ENCODE results near the gene GFOD2. TPM values are rescaled to one million over a fixed set of nuclear protein-coding genes. Genes with fewer than 3 reads are reported as not detected.

The GFOD2 gene
- total RNA-seq, 1 donor from 2014 or later = 33.8 TPM

- ATAC-seq (peak; percentile 64), DNase-seq (ENCODE audit: low spot score) (peak; percentile 92)
Measured at GRCh38 chr16:67673712-67674580, 45.2 kb downstream of the GFOD2 start.

- DNase-seq (ENCODE audit: low spot score) (peak; percentile 77), ATAC-seq (peak; percentile 50)
Measured at GRCh38 chr16:67672739-67673662, 46.1 kb downstream of the GFOD2 start.

- DNase-seq (ENCODE audit: low spot score) = peak; percentile 76
- ATAC-seq = peak; percentile 19
Measured at GRCh38 chr16:67672306-67672705, 46.8 kb downstream of the GFOD2 start.

- ATAC-seq = no peak
- DNase-seq (ENCODE audit: low spot score) = no peak
Measured at GRCh38 chr16:67669499-67670101, 49.5 kb downstream of the GFOD2 start.

GRCh38 chr16:67668495-67669157, 50.5 kb downstream of the GFOD2 start:
- no peak for ATAC-seq

GRCh38 chr16:67667817-67668494, 51.2 kb downstream of the GFOD2 start:
- ATAC-seq = peak; percentile 71
- DNase-seq (ENCODE audit: low spot score) = peak; percentile 89

More at GRCh38 chr16:67668495-67669157, 50.5 kb downstream of the GFOD2 start:
- DNase-seq (ENCODE audit: low spot score) = no peak

GRCh38 chr16:67667453-67667816, 51.7 kb downstream of the GFOD2 start:
- ATAC-seq = no peak
- no peak for DNase-seq (ENCODE audit: low spot score)

GRCh38 chr16:67666559-67667452, 52.3 kb downstream of the GFOD2 start, which contains the start of the genes C16orf86 and ENKD1:
TSS of gene C16orf86 (plus strand) at chr16:67666814. CDS start at chr16:67666971, 157 bp downstream.
TSS of gene ENKD1 (minus strand) at chr16:67666750. CDS start at chr16:67666442, 308 bp downstream.
- DNase-seq (ENCODE audit: low spot score) = peak; percentile 91
- ATAC-seq = peak; percentile 73

GRCh38 chr16:67666032-67666551, 53.0 kb downstream of the GFOD2 start:
- ATAC-seq (peak; percentile 1), DNase-seq (ENCODE audit: low spot score) (peak; percentile 70)

GRCh38 chr16:67665598-67665997, 53.5 kb downstream of the GFOD2 start:
- ATAC-seq (no peak), DNase-seq (ENCODE audit: low spot score) (no peak)

GRCh38 chr16:67664871-67665270, 54.2 kb downstream of the GFOD2 start:
- ATAC-seq = no peak
- no peak for DNase-seq (ENCODE audit: low spot score)

- no peak for DNase-seq (ENCODE audit: low spot score)
- ATAC-seq = no peak
Measured at GRCh38 chr16:67664258-67664657, 54.9 kb downstream of the GFOD2 start.

- DNase-seq (ENCODE audit: low spot score) = no peak
- no peak for ATAC-seq
Measured at GRCh38 chr16:67663877-67664222, 55.3 kb downstream of the GFOD2 start.

GRCh38 chr16:67663151-67663876, 55.8 kb downstream of the GFOD2 start:
- peak; percentile 21 for ATAC-seq
- DNase-seq (ENCODE audit: low spot score) = peak; percentile 81

GRCh38 chr16:67662653-67663010, 56.5 kb downstream of the GFOD2 start:
- DNase-seq (ENCODE audit: low spot score) (no peak), ATAC-seq (no peak)

GRCh38 chr16:67661886-67662652, 57.0 kb downstream of the GFOD2 start:
- DNase-seq (ENCODE audit: low spot score) (no peak), ATAC-seq (no peak)

- DNase-seq (ENCODE audit: low spot score) (no peak), ATAC-seq (no peak)
Measured at GRCh38 chr16:67661101-67661761, 57.9 kb downstream of the GFOD2 start.

All from left lobe of liver (tissue), 2 donors.